Hair follicle dermal papilla cell (primary cell): ENCODE data around the gene ST6GALNAC3. TPM values are rescaled to one million over a fixed set of nuclear protein-coding genes. Genes with fewer than 3 reads are reported as not detected.

Experiments
- total RNA-seq: library from RNA; depleted of rRNA; stranded (reverse); fragments of >200 nt; gene quantifications from 2 replicates; pipeline ENCODE4 v1.2.3, GENCODE V29; 2012

The ST6GALNAC3 gene
- 1.9 and 3.9 TPM in 2 replicates for total RNA-seq

GRCh38 chr1:76074321-76075187, at the start of gene ST6GALNAC3:
ST6GALNAC3 (plus strand) TSS chr1:76074746.

Other genes starting within 250 kb of the ST6GALNAC3 start
- not detected in 2 replicates for gene ASB17, start 142.3 kb upstream of the ST6GALNAC3 start, total RNA-seq